Measurements from ENCODE around the gene CST6. TPM values are rescaled to one million over a fixed set of nuclear protein-coding genes. Genes with fewer than 3 reads are reported as not detected.

The CST6 gene
- total RNA-seq = 0.16 and 0.17 TPM in 2 replicates

DNA sequence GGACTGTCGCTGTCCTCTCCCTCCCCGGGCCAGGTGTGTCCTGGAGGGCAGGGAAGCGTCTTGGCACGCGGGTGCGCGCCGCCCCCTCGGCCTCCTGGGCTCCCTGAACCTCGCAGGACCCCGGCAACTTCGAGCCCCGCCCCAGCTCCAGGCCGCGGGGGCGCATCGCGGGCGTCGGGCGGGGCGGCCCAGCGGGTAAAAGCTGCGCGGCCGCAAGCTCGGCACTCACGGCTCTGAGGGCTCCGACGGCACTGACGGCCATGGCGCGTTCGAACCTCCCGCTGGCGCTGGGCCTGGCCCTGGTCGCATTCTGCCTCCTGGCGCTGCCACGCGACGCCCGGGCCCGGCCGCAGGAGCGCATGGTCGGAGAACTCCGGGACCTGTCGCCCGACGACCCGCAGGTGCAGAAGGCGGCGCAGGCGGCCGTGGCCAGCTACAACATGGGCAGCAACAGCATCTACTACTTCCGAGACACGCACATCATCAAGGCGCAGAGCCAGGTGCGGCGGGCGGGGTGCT lies at the start of gene CST6:
TSS of gene CST6 (plus strand) at position 224 of the 519 bp plus-strand sequence. CDS start at position 261, 37 bp downstream.

GRCh38 chr11:66001942-66002647 lies 9.7 kb upstream of the CST6 start, which contains the start of the genes BANF1 and EIF1AD:
TSS of gene BANF1 (plus strand) at chr11:66002503. CDS start at chr11:66003251, 748 bp downstream.
TSS of gene EIF1AD (minus strand) at chr11:66002157. CDS start at chr11:66000389, 1,768 bp downstream.

GRCh38 chr11:66026017-66026529 lies 14.3 kb downstream of the CST6 start, which contains the start of gene CATSPER1:
TSS of gene CATSPER1 (minus strand) at chr11:66026479. CDS start at chr11:66026379, 100 bp downstream.

GRCh38 chr11:66048547-66049323 lies 36.9 kb downstream of the CST6 start, which contains the start of gene GAL3ST3:
TSS of gene GAL3ST3 (minus strand) at chr11:66049161. CDS start at chr11:66045415, 3,746 bp downstream.

DNA sequence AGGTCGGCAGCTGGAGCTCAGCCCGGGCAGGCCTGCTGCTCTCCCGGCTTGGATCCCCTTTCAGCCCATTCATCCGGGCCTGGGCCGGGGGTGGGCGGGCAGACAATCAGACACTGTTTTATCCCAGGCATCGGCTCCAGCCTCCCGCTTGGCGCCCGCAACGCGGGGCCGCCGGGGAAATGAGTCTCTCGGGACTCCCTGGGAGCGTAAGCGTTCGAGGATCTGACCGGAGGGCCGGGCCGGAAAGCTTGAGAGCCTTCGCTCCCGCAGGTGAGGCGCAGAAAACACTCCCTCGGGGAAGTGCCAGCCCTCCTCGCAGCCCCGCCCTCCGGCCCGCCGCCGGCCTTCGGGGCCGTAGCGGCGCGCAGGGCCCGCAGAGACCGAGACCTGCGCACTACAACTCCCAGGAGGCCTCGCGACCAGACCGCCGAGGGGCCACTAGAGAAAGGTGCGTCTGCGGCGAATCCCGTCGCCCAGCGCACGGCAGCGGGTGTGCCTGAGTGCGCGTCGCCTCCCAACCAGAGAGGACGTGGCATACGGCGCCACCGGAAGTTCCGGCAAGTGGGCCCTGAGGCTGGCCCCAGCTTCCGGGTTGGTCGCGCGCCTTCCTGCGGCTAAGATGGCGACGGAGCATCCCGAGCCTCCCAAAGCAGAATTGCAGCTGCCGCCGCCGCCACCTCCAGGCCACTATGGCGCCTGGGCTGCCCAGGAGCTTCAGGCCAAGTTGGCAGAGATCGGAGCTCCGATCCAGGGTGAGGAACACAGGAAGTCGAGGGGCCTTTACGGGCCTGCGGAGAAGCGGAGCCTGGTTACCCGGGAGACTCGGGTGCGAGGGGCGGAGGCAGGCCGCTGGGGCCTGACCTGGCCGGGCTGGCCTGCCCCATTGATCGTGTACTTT lies 40.2 kb downstream of the CST6 start, which contains the start of gene SF3B2:
TSS of gene SF3B2 (plus strand) at position 599 of the 898 bp plus-strand sequence. CDS start at position 620, 21 bp downstream.

Other genes with a start within 250 kb of the CST6 start
- 2.6 and 3.3 TPM in 2 replicates for gene AP5B1, start 231.0 kb upstream of the CST6 start, total RNA-seq
- gene OVOL1, start 224.9 kb upstream of the CST6 start, total RNA-seq = not detected in 2 replicates
- 4.0 and 4.1 TPM in 2 replicates for gene SNX32, start 178.0 kb upstream of the CST6 start, total RNA-seq
- 769 and 930 TPM in 2 replicates for gene CFL1, start 153.8 kb upstream of the CST6 start, total RNA-seq
- gene MUS81, start 151.6 kb upstream of the CST6 start, total RNA-seq = 27.0 and 30.1 TPM in 2 replicates
- gene EFEMP2, start 139.2 kb upstream of the CST6 start, total RNA-seq = 71.1 and 101 TPM in 2 replicates
- gene CTSW, start 132.2 kb upstream of the CST6 start, total RNA-seq = not detected in 2 replicates
- gene FIBP, start 123.5 kb upstream of the CST6 start, total RNA-seq = 186 and 241 TPM in 2 replicates
- 54.1 and 86.5 TPM in 2 replicates for gene CCDC85B, start 121.3 kb upstream of the CST6 start, total RNA-seq
- 1.7 and 3.9 TPM in 2 replicates for gene FOSL1, start 111.6 kb upstream of the CST6 start, total RNA-seq
- 18.6 and 23.2 TPM in 2 replicates for gene C11orf68, start 92.9 kb upstream of the CST6 start, total RNA-seq
- 189 and 480 TPM in 2 replicates for gene DRAP1, start 92.6 kb upstream of the CST6 start, total RNA-seq
- gene TSGA10IP, start 66.5 kb upstream of the CST6 start, total RNA-seq = 0.16 TPM in 1 of 2 replicates, not detected in the other
- gene SART1, start 50.3 kb upstream of the CST6 start, total RNA-seq = 66.4 and 70.3 TPM in 2 replicates
- 20.0 and 27.8 TPM in 2 replicates for gene EIF1AD, start 9.9 kb upstream of the CST6 start, total RNA-seq
- 10.6 and 15.3 TPM in 2 replicates for gene BANF1, start 9.5 kb upstream of the CST6 start, total RNA-seq
- gene CATSPER1, start 14.5 kb downstream of the CST6 start, total RNA-seq = under 0.01 TPM in 1 of 2 replicates, not detected in the other
- under 0.01 TPM in 1 of 2 replicates, not detected in the other for gene GAL3ST3, start 37.2 kb downstream of the CST6 start, total RNA-seq
- gene SF3B2, start 40.4 kb downstream of the CST6 start, total RNA-seq = 101 and 103 TPM in 2 replicates
- gene PACS1, start 58.3 kb downstream of the CST6 start, total RNA-seq = 22.5 and 39.4 TPM in 2 replicates
- 14.2 and 16.7 TPM in 2 replicates for gene KLC2, start 245.7 kb downstream of the CST6 start, total RNA-seq